Loucy (cell line): ENCODE data around the gene DDX20.

Experiments
- H2AFZ ChIP-seq: fragments of 200-600 bp; sonication (generic); 2 replicates; pipeline ENCODE4 v1.6.0; 2016; ENCODE audit warnings: antibody characterized with exemption, mild to moderate bottlenecking, low read length, moderate library complexity
- H3F3A ChIP-seq: fragments of 200-600 bp; 2 replicates; pipeline ENCODE4 v1.6.0; 2016; ENCODE audit warnings: antibody characterized with exemption, low read depth, mild to moderate bottlenecking
- H3K27me3 ChIP-seq: fragments of 200-600 bp; sonication (generic); 2 replicates; pipeline ENCODE4 v1.6.1; 2014; ENCODE audit warnings: low read length, mild to moderate bottlenecking; ENCODE audit not compliant: insufficient read depth, poor library complexity, severe bottlenecking
- H3K36me3 ChIP-seq: fragments of 200-600 bp; sonication (generic); 2 replicates; pipeline ENCODE4 v1.6.1; 2016; ENCODE audit warnings: low read length; ENCODE audit not compliant: insufficient read depth
- H3K4me1 ChIP-seq: fragments of 200-600 bp; sonication (generic); 2 replicates; pipeline ENCODE4 v1.5.1; 2014; ENCODE audit warnings: low read length, mild to moderate bottlenecking; ENCODE audit not compliant: insufficient read depth, poor library complexity, severe bottlenecking
- H3K4me2 ChIP-seq: fragments of 200-600 bp; sonication (generic); 2 replicates; pipeline ENCODE4 v1.6.0; 2014; ENCODE audit warnings: antibody characterized with exemption, low read length, low read depth, mild to moderate bottlenecking; ENCODE audit not compliant: poor library complexity, severe bottlenecking
- H3K4me3 ChIP-seq: fragments of 200-600 bp; sonication (generic); 2 replicates; pipeline ENCODE4 v1.5.1; 2014; ENCODE audit warnings: low read length, mild to moderate bottlenecking, mixed read lengths; ENCODE audit not compliant: poor library complexity, severe bottlenecking
- H3K79me2 ChIP-seq: fragments of 200-600 bp; sonication (generic); 2 replicates; pipeline ENCODE4 v1.6.1; 2014; ENCODE audit warnings: low read length; ENCODE audit not compliant: insufficient read depth
- H3K9ac ChIP-seq: fragments of 200-600 bp; sonication (generic); 2 replicates; pipeline ENCODE4 v1.6.0; 2014; ENCODE audit warnings: mild to moderate bottlenecking, low read depth, low read length, moderate library complexity; ENCODE audit not compliant: poor library complexity, severe bottlenecking
- H3K9me2 ChIP-seq: fragments of 200-600 bp; sonication (generic); replicated peaks from 2 replicates; pipeline ENCODE4 v1.6.1; 2016; ENCODE audit warnings: low read depth, low read length, mixed read lengths
- H3K9me3 ChIP-seq: fragments of 200-600 bp; sonication (generic); 2 replicates; pipeline ENCODE4 v1.6.1; 2014; ENCODE audit warnings: mild to moderate bottlenecking, antibody characterized with exemption, low read length, low read depth; ENCODE audit not compliant: insufficient read depth
- H4K20me1 ChIP-seq: fragments of 200-600 bp; sonication (generic); 2 replicates; pipeline ENCODE4 v1.6.0; 2014; ENCODE audit warnings: antibody characterized with exemption, low read length, mild to moderate bottlenecking; ENCODE audit not compliant: insufficient read depth, poor library complexity, severe bottlenecking
- CTCF ChIP-seq: fragments of 200-600 bp; sonication (generic); conservative IDR thresholded peaks from 2 replicates; pipeline ENCODE4 v1.5.1; 2014; ENCODE audit warnings: mild to moderate bottlenecking, antibody characterized with exemption, low read length
- EZH2phosphoT487 ChIP-seq: fragments of 200-600 bp; IDR thresholded peaks from 2 replicates; pipeline ENCODE4 v1.6.1; 2018; ENCODE audit warnings: antibody characterized with exemption, mild to moderate bottlenecking, moderate library complexity, borderline replicate concordance

Gene DDX20

GRCh38 chr1:111776391-111776790, 20.7 kb downstream of the DDX20 start:
- no peak for TF ChIP-seq EZH2phosphoT487
- TF ChIP-seq CTCF: no peak
- Histone ChIP-seq H3K36me3 (no peaks in the 10 kb centered on the region), H3K4me1 (no peaks in the 10 kb centered on the region), H2AFZ (no peak overlapping the region), H3F3A (no peaks in the 10 kb centered on the region), H3K79me2 (no peaks in the 10 kb centered on the region), H3K27me3 (no peaks in the 10 kb centered on the region), H3K9me3 (no peaks in the 10 kb centered on the region), H4K20me1 (no peaks in the 10 kb centered on the region), H3K4me3 (no peak overlapping the region), H3K9me2 (no peaks in the 10 kb centered on the region), H3K4me2 (no peak overlapping the region), H3K9ac (no peak overlapping the region)

GRCh38 chr1:111776861-111777260, 21.2 kb downstream of the DDX20 start:
- TF ChIP-seq EZH2phosphoT487: no peak
- TF ChIP-seq CTCF: no peak
- Histone ChIP-seq H3K9ac (no peak overlapping the region), H2AFZ (no peak overlapping the region), H3K4me2 (no peak overlapping the region), H4K20me1 (no peaks in the 10 kb centered on the region), H3K36me3 (no peaks in the 10 kb centered on the region), H3F3A (no peaks in the 10 kb centered on the region), H3K9me2 (no peaks in the 10 kb centered on the region), H3K27me3 (no peaks in the 10 kb centered on the region), H3K4me1 (no peaks in the 10 kb centered on the region), H3K9me3 (no peaks in the 10 kb centered on the region), H3K79me2 (no peaks in the 10 kb centered on the region), H3K4me3 (no peak overlapping the region)

- H3K79me2 ChIP-seq: no peaks in the 10 kb centered on the region
- no peaks in the 10 kb centered on the region for H4K20me1 ChIP-seq
- H3K9me3 ChIP-seq: no peaks in the 10 kb centered on the region
- no peaks in the 10 kb centered on the region for H3F3A ChIP-seq
- no peaks in the 10 kb centered on the region for H3K9me2 ChIP-seq
- no peaks in the 10 kb centered on the region for H3K4me1 ChIP-seq
- H2AFZ ChIP-seq: no peak overlapping the region
- H3K36me3 ChIP-seq: no peaks in the 10 kb centered on the region
- TF ChIP-seq EZH2phosphoT487 (no peak), CTCF (no peak)
- H3K9ac ChIP-seq: no peak overlapping the region
- H3K4me3 ChIP-seq: no peak overlapping the region
- H3K4me2 ChIP-seq: no peak overlapping the region
- H3K27me3 ChIP-seq: no peaks in the 10 kb centered on the region
These were observed 21.6 kb downstream of the DDX20 start for GRCh38 chr1:111777301-111777700.
